ENCODE data around the gene CTNNAL1.

Gene CTNNAL1

GRCh38 chr9:108913391-108913790, 99.9 kb downstream of the CTNNAL1 start:
- Histone ChIP-seq H3K36me3 (replicated peaks) (peaks cover 42% of the 10 kb centered on the region), H3K4me3 (ENCODE audit: low read depth, low read length) (no peak overlapping the region), H3K27ac (no peak overlapping the region), H3K27me3 (replicated peaks) (no peaks in the 10 kb centered on the region)
- in situ Hi-C loops (cut with HindIII; ENCODE audit: low pct_ligation_motif_present, low sequenced_read_pairs), result no loop called here
- TF ChIP-seq, protein P1, sequence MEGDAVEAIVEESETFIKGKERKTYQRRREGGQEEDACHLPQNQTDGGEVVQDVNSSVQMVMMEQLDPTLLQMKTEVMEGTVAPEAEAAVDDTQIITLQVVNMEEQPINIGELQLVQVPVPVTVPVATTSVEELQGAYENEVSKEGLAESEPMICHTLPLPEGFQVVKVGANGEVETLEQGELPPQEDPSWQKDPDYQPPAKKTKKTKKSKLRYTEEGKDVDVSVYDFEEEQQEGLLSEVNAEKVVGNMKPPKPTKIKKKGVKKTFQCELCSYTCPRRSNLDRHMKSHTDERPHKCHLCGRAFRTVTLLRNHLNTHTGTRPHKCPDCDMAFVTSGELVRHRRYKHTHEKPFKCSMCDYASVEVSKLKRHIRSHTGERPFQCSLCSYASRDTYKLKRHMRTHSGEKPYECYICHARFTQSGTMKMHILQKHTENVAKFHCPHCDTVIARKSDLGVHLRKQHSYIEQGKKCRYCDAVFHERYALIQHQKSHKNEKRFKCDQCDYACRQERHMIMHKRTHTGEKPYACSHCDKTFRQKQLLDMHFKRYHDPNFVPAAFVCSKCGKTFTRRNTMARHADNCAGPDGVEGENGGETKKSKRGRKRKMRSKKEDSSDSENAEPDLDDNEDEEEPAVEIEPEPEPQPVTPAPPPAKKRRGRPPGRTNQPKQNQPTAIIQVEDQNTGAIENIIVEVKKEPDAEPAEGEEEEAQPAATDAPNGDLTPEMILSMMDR (IDR thresholded peaks at IDR 0.05; ENCODE audit: low read depth, low read length, missing control alignments), result no peak
- DNase-seq, result no peak

DNA sequence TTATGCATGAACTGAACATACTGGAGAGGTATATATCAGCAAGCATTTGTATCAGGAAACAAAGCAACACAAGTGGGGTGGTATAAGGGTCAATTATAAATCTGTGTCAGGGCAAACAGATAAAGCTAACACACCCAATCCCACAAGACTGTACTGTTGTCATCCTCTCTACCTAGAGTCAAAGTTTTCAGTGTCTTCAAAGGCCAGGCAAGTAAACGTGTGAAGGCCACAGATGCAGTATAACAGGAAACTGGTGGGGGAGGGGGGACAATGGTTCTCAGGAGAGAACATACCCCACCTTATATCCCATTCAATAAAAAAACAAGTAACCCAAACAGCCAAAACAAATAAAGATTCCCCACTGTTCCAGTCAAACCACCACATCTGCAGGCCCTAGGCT, 101.5 kb downstream of the CTNNAL1 start:
- Histone ChIP-seq H3K4me3 (ENCODE audit: low read depth, low read length) (no peak overlapping the region), H3K36me3 (replicated peaks) (peaks cover 45% of the 10 kb centered on the region), H3K27ac (no peak overlapping the region), H3K27me3 (replicated peaks) (no peaks in the 10 kb centered on the region)
- in situ Hi-C loops (cut with HindIII; ENCODE audit: low pct_ligation_motif_present, low sequenced_read_pairs), result no loop called here
- TF ChIP-seq, protein P1 (IDR thresholded peaks at IDR 0.05; ENCODE audit: low read depth, low read length, missing control alignments), result no peak
- no peak for DNase-seq

GRCh38 chr9:108910914-108911313, 102.4 kb downstream of the CTNNAL1 start:
- peaks cover 48% of the 10 kb centered on the region for H3K36me3 ChIP-seq (replicated peaks)

DNA sequence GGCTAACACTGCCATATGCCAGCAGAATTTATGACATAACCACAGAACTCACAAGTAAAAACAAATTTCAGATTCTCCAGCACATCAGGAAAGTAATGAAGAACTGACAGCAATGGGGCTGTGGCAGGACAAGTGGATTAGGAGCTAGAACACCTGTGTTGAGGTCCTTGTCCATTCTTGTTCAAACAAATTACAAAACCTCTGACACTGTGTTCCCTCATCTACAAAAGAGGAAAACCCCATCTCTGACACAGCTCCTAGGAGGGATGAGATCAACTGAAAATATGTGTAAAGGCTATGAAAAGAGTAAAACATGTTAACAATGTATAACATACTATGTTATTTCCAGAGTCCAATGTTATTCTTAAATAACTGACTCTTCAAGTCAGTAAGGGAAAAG, 102.9 kb downstream of the CTNNAL1 start:
- no peak for DNase-seq
- peaks cover 51% of the 10 kb centered on the region for H3K36me3 ChIP-seq (replicated peaks)
- H3K4me3 ChIP-seq (ENCODE audit: low read depth, low read length), result no peak overlapping the region
- in situ Hi-C loops (cut with HindIII; ENCODE audit: low pct_ligation_motif_present, low sequenced_read_pairs), result no loop called here
- TF ChIP-seq, protein P1 (IDR thresholded peaks at IDR 0.05; ENCODE audit: low read depth, low read length, missing control alignments), result no peak
- no peaks in the 10 kb centered on the region for H3K27me3 ChIP-seq (replicated peaks)
- no peak overlapping the region for H3K27ac ChIP-seq

More at GRCh38 chr9:108910914-108911313, 102.4 kb downstream of the CTNNAL1 start:
- in situ Hi-C loops (cut with HindIII; ENCODE audit: low pct_ligation_motif_present, low sequenced_read_pairs), result no loop called here
- no peak overlapping the region for H3K27ac ChIP-seq
- no peak for DNase-seq
- TF ChIP-seq, protein P1 (IDR thresholded peaks at IDR 0.05; ENCODE audit: low read depth, low read length, missing control alignments), result no peak
- no peaks in the 10 kb centered on the region for H3K27me3 ChIP-seq (replicated peaks)
- H3K4me3 ChIP-seq (ENCODE audit: low read depth, low read length), result no peak overlapping the region

DNA sequence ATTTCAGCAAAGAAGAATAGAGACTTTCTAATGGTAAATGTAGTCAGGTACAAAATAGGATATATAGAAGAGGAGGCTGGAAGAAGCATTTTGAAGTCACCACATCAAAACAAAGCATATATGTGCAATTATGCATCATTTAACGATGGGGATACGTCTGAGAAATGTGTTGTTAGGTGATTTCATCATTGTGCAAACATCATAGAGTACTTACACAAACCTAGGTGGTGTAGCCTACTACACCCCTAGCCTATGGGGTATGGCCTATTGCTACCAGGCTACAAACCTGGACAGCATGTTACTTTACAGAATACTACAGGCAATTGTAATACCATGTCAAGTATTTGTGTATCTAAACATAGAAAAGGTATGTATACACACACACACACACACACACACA, 107.8 kb downstream of the CTNNAL1 start:
- no peak for DNase-seq
- H3K27ac ChIP-seq, result no peak overlapping the region
- no peaks in the 10 kb centered on the region for H3K27me3 ChIP-seq (replicated peaks)
- in situ Hi-C loops (cut with HindIII; ENCODE audit: low pct_ligation_motif_present, low sequenced_read_pairs), result no loop called here
- TF ChIP-seq, protein P1 (IDR thresholded peaks at IDR 0.05; ENCODE audit: low read depth, low read length, missing control alignments), result no peak
- H3K4me3 ChIP-seq (ENCODE audit: low read depth, low read length), result no peak overlapping the region
- peaks cover 48% of the 10 kb centered on the region for H3K36me3 ChIP-seq (replicated peaks)

DNA sequence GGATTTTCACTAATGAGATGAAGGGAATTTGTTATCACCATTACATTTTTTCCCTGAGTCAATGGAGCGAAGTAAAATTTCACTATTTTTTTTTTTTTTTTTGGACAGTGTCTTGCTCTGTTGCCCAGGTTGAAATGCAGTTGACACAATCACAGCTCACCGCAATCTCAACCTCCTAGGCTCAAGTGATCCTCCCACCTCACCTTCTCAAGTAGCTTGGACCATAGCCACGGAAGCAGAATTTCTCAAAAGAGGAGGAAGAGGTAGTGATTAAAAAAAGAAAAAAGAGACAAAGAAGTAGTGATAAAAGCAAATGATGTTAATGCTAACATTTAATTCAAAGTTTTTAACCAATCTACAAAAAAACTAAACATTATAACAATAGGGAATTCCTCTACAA, 109.1 kb downstream of the CTNNAL1 start:
- H3K36me3 ChIP-seq (replicated peaks), result peaks cover 45% of the 10 kb centered on the region
- no peaks in the 10 kb centered on the region for H3K27me3 ChIP-seq (replicated peaks)
- H3K27ac ChIP-seq, result no peak overlapping the region
- in situ Hi-C loops (cut with HindIII; ENCODE audit: low pct_ligation_motif_present, low sequenced_read_pairs), result no loop called here
- no peak for DNase-seq
- TF ChIP-seq, protein P1 (IDR thresholded peaks at IDR 0.05; ENCODE audit: low read depth, low read length, missing control alignments), result no peak
- no peak overlapping the region for H3K4me3 ChIP-seq (ENCODE audit: low read depth, low read length)

Data from brain microvascular endothelial cell (primary cell).